ENCODE data around the gene DLK1.

The DLK1 gene

GRCh38 chr14:100726550-100727085, at the start of gene DLK1:
Gene DLK1, plus strand, starts transcription at chr14:100726892. Its CDS starts 177 bp downstream, at chr14:100727069.
- DNase-seq (ENCODE audit: low spot score), result no peak

- no peak for DNase-seq (ENCODE audit: low spot score)
Observed at GRCh38 chr14:100677152-100677551, 49.5 kb upstream of the DLK1 start.

GRCh38 chr14:100677554-100678468, 48.9 kb upstream of the DLK1 start:
- DNase-seq (ENCODE audit: low spot score), result no peak

- no peak for DNase-seq (ENCODE audit: low spot score)
Observed at GRCh38 chr14:100678469-100678828, 48.2 kb upstream of the DLK1 start.

- no peak for DNase-seq (ENCODE audit: low spot score)
Observed at GRCh38 chr14:100679153-100679552, 47.5 kb upstream of the DLK1 start.

- DNase-seq (ENCODE audit: low spot score), result no peak
Observed at GRCh38 chr14:100679707-100680438, 46.8 kb upstream of the DLK1 start.

- no peak for DNase-seq (ENCODE audit: low spot score)
Observed at GRCh38 chr14:100680439-100681051, 46.1 kb upstream of the DLK1 start.

- DNase-seq (ENCODE audit: low spot score), result no peak
Observed at GRCh38 chr14:100681111-100681510, 45.6 kb upstream of the DLK1 start.

GRCh38 chr14:100682749-100683148, 43.9 kb upstream of the DLK1 start:
- no peak for DNase-seq (ENCODE audit: low spot score)

GRCh38 chr14:100683578-100683977, 43.1 kb upstream of the DLK1 start:
- DNase-seq (ENCODE audit: low spot score), result no peak

- no peak for DNase-seq (ENCODE audit: low spot score)
Observed at GRCh38 chr14:100684154-100684553, 42.5 kb upstream of the DLK1 start.

GRCh38 chr14:100684961-100685360, 41.7 kb upstream of the DLK1 start:
- DNase-seq (ENCODE audit: low spot score), result no peak

- no peak for DNase-seq (ENCODE audit: low spot score)
Observed at GRCh38 chr14:100686858-100687257, 39.8 kb upstream of the DLK1 start.

- DNase-seq (ENCODE audit: low spot score), result no peak
Observed at GRCh38 chr14:100687386-100687785, 39.3 kb upstream of the DLK1 start.

GRCh38 chr14:100688051-100688450, 38.6 kb upstream of the DLK1 start:
- no peak for DNase-seq (ENCODE audit: low spot score)

- DNase-seq (ENCODE audit: low spot score), result no peak
Observed at GRCh38 chr14:100688598-100689461, 37.9 kb upstream of the DLK1 start.

GRCh38 chr14:100690672-100691071, 36.0 kb upstream of the DLK1 start:
- DNase-seq (ENCODE audit: low spot score), result no peak

GRCh38 chr14:100691395-100692056, 35.2 kb upstream of the DLK1 start:
- DNase-seq (ENCODE audit: low spot score), result no peak

- DNase-seq (ENCODE audit: low spot score), result no peak
Observed at GRCh38 chr14:100692256-100692655, 34.4 kb upstream of the DLK1 start.

- peak; percentile 56 for DNase-seq (ENCODE audit: low spot score)
Observed at GRCh38 chr14:100692859-100693558, 33.7 kb upstream of the DLK1 start.

Data from COLO829 (cell line).